Measurements from ENCODE around the gene ANO9. TPM values are rescaled to one million over a fixed set of nuclear protein-coding genes. Genes with fewer than 3 reads are reported as not detected.

Gene ANO9
- total RNA-seq, 1 experiment from 2014 or later, result 9.4 TPM

- H3K36me3 Mint-ChIP-seq (ENCODE audit: insufficient read depth, unreplicated experiment), result peaks cover 3% of the 10 kb centered on the region
- H3K4me1 Mint-ChIP-seq (ENCODE audit: insufficient read depth, unreplicated experiment), result no peaks in the 10 kb centered on the region
- ChIA-PET CTCF (no interaction called here), POLR2A (no interaction called here)
- H3K27ac Mint-ChIP-seq (ENCODE audit: low read depth, unreplicated experiment), result no peak overlapping the region
- intact Hi-C loops (cut with micrococcal nuclease), result no loop called here
- no peaks in the 10 kb centered on the region for H3K9me3 Mint-ChIP-seq (ENCODE audit: unreplicated experiment)
- TF ChIP-seq CTCF (IDR thresholded peaks at IDR 0.05; ENCODE audit: unreplicated experiment), result no peak
- no TSS peak for BruUV-seq (replicated peaks)
- no peaks in the 10 kb centered on the region for H3K27me3 Mint-ChIP-seq (ENCODE audit: insufficient read depth, unreplicated experiment)
- DNase-seq (ENCODE audit: unreplicated experiment), result no peak
- no peak overlapping the region for H3K4me3 Mint-ChIP-seq (ENCODE audit: unreplicated experiment)
Measured at GRCh38 chr11:434496-434895, 7.3 kb downstream of the ANO9 start.

GRCh38 chr11:433641-434040 lies 8.2 kb downstream of the ANO9 start:
- POLR2A ChIA-PET, result no interaction called here
- H3K4me3 Mint-ChIP-seq (ENCODE audit: unreplicated experiment), result no peak overlapping the region
- intact Hi-C loops (cut with micrococcal nuclease), result no loop called here
- CTCF ChIA-PET, result no interaction called here
- peaks cover 8% of the 10 kb centered on the region for H3K36me3 Mint-ChIP-seq (ENCODE audit: insufficient read depth, unreplicated experiment)
- H3K27me3 Mint-ChIP-seq (ENCODE audit: insufficient read depth, unreplicated experiment), result no peaks in the 10 kb centered on the region
- no peak for TF ChIP-seq CTCF (IDR thresholded peaks at IDR 0.05; ENCODE audit: unreplicated experiment)
- BruUV-seq (replicated peaks), result no TSS peak
- H3K9me3 Mint-ChIP-seq (ENCODE audit: unreplicated experiment), result no peaks in the 10 kb centered on the region
- H3K4me1 Mint-ChIP-seq (ENCODE audit: insufficient read depth, unreplicated experiment), result no peaks in the 10 kb centered on the region
- H3K27ac Mint-ChIP-seq (ENCODE audit: low read depth, unreplicated experiment), result no peak overlapping the region
- DNase-seq (ENCODE audit: unreplicated experiment), result no peak

- no peaks in the 10 kb centered on the region for H3K4me1 Mint-ChIP-seq (ENCODE audit: insufficient read depth, unreplicated experiment)
- no peak overlapping the region for H3K4me3 Mint-ChIP-seq (ENCODE audit: unreplicated experiment)
- POLR2A ChIA-PET, result interaction anchor here (0.6 kb wide), 1 partner anchor 236 kb away, joined by 4 read pairs; no protein-coding TSS in a partner anchor
- H3K27ac Mint-ChIP-seq (ENCODE audit: low read depth, unreplicated experiment), result no peak overlapping the region
- H3K36me3 Mint-ChIP-seq (ENCODE audit: insufficient read depth, unreplicated experiment), result peaks cover 8% of the 10 kb centered on the region
- no peak for TF ChIP-seq CTCF (IDR thresholded peaks at IDR 0.05; ENCODE audit: unreplicated experiment)
- intact Hi-C loops (cut with micrococcal nuclease), result no loop called here
- CTCF ChIA-PET, result no interaction called here
- no peaks in the 10 kb centered on the region for H3K9me3 Mint-ChIP-seq (ENCODE audit: unreplicated experiment)
- H3K27me3 Mint-ChIP-seq (ENCODE audit: insufficient read depth, unreplicated experiment), result no peaks in the 10 kb centered on the region
- no peak for DNase-seq (ENCODE audit: unreplicated experiment)
- no TSS peak for BruUV-seq (replicated peaks)
Measured at GRCh38 chr11:433111-433510, 8.7 kb downstream of the ANO9 start.

GRCh38 chr11:432501-433100 lies 9.2 kb downstream of the ANO9 start:
- no TSS peak for BruUV-seq (replicated peaks)
- intact Hi-C loops (cut with micrococcal nuclease), result no loop called here
- Mint-ChIP-seq H3K9me3 (ENCODE audit: unreplicated experiment) (no peaks in the 10 kb centered on the region), H3K27ac (ENCODE audit: low read depth, unreplicated experiment) (no peak overlapping the region), H3K36me3 (ENCODE audit: insufficient read depth, unreplicated experiment) (peaks cover 8% of the 10 kb centered on the region), H3K4me1 (ENCODE audit: insufficient read depth, unreplicated experiment) (no peaks in the 10 kb centered on the region), H3K4me3 (ENCODE audit: unreplicated experiment) (no peak overlapping the region), H3K27me3 (ENCODE audit: insufficient read depth, unreplicated experiment) (no peaks in the 10 kb centered on the region)
- ChIA-PET CTCF (no interaction called here), POLR2A (interaction anchor here (0.6 kb wide), 1 partner anchor 236 kb away, joined by 4 read pairs; no protein-coding TSS in a partner anchor)
- no peak for TF ChIP-seq CTCF (IDR thresholded peaks at IDR 0.05; ENCODE audit: unreplicated experiment)
- no peak for DNase-seq (ENCODE audit: unreplicated experiment)

All from MCF 10A (cell line).